SK-N-SH treated with all-trans-retinoic acid at 6 μM for 48 hours (cell line): ENCODE measurements around the gene ATP6V0B.

Experiments
- ARNTL ChIP-seq: fragments of 450-650 bp; formaldehyde crosslinking; IDR thresholded peaks from 2 replicates; pipeline ENCODE4 v1.5.0; 2020; ENCODE audit warnings: low read depth, mild to moderate bottlenecking, moderate library complexity, borderline replicate concordance
- GLIS3 ChIP-seq: fragments of 250-450 bp; sonication (Bioruptor Pico); IDR thresholded peaks from 2 replicates; pipeline ENCODE4 v1.5.0; 2020; ENCODE audit warnings: mild to moderate bottlenecking, moderate library complexity
- ISL1 ChIP-seq: fragments of 250-450 bp; sonication (Bioruptor Pico); IDR thresholded peaks from 2 replicates; pipeline ENCODE4 v2.1.2; 2022; ENCODE audit warnings: mild to moderate bottlenecking, moderate library complexity
- PATZ1 ChIP-seq: fragments of 250-450 bp; sonication (Bioruptor Pico); IDR thresholded peaks from 2 replicates; pipeline ENCODE4 v1.8.0; 2020; ENCODE audit warnings: mild to moderate bottlenecking, moderate library complexity, borderline replicate concordance
- PPARA ChIP-seq: fragments of 250-450 bp; sonication (Bioruptor Pico); IDR thresholded peaks from 2 replicates; pipeline ENCODE4 v1.5.0; 2020; ENCODE audit warnings: mild to moderate bottlenecking, borderline replicate concordance
- RARB ChIP-seq: fragments of 250-450 bp; sonication (Bioruptor Pico); IDR thresholded peaks from 2 replicates; pipeline ENCODE4 v1.8.0; 2021; ENCODE audit warnings: mild to moderate bottlenecking, moderate library complexity
- SNAI2 ChIP-seq: fragments of 250-450 bp; sonication (Bioruptor Pico); IDR thresholded peaks from 2 replicates; pipeline ENCODE4 v1.5.0; 2020; ENCODE audit warnings: mild to moderate bottlenecking, moderate library complexity
- TCF4 ChIP-seq: fragments of 250-450 bp; sonication (Bioruptor Pico); IDR thresholded peaks from 2 replicates; pipeline ENCODE4 v1.8.0; 2021; ENCODE audit warnings: mild to moderate bottlenecking, moderate library complexity, borderline replicate concordance
- ZFP30 ChIP-seq: fragments of 450-650 bp; formaldehyde crosslinking; IDR thresholded peaks from 2 replicates; pipeline ENCODE4 v1.5.0; 2022; ENCODE audit warnings: mild to moderate bottlenecking, moderate library complexity
- ZNF70 ChIP-seq: fragments of 450-650 bp; formaldehyde crosslinking; IDR thresholded peaks from 2 replicates; pipeline ENCODE4 v1.5.0; 2020; ENCODE audit warnings: mild to moderate bottlenecking, moderate library complexity
- ZNF8 ChIP-seq: fragments of 450-650 bp; formaldehyde crosslinking; IDR thresholded peaks from 2 replicates; pipeline ENCODE4 v1.5.0; 2020; ENCODE audit warnings: mild to moderate bottlenecking, moderate library complexity
- TF ChIP-seq, protein P1 (sequence below): fragments of 250-450 bp; sonication (Bioruptor Pico); IDR thresholded peaks from 2 replicates; pipeline ENCODE4 v1.5.1; 2021; ENCODE audit warnings: mild to moderate bottlenecking, moderate library complexity
- TF ChIP-seq, protein P2 (sequence below): fragments of 250-450 bp; sonication (Bioruptor Pico); IDR thresholded peaks from 2 replicates; pipeline ENCODE4 v1.5.1; 2020; ENCODE audit warnings: low read depth, mild to moderate bottlenecking, moderate library complexity
- TF ChIP-seq, protein P3 (sequence below): fragments of 250-450 bp; sonication (Bioruptor Pico); IDR thresholded peaks from 2 replicates; pipeline ENCODE4 v1.5.0; 2020; ENCODE audit warnings: mild to moderate bottlenecking, moderate library complexity

DNA sequence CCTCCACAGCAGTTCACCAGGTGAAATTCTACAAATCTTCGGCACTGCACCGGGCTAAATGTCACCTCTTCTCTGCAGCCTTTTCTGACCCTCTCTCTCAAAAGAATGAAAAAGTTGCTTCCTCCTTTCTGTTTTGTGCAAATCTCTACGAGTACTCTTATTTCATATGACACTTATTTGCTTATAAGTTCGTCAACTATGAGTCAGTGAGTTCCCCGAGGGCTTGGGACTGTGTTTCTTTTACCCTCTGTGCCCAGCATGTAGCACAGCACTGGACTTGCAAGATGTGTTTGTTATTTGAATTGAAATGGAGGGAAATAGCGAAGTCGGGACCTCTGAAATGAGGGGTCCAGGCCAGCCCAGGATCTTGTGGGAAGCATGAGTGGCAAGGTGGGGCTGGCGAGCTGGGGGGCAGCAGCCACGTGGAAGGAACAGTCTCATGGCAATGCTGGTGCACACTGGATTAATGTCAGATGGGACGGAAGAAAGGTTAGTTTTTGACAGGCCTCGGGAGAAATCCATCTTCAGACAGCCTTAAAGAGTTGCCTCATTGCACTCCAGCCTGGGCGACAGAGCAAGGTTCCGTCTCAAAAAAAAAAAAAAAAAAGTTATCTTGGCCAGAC lies 50.3 kb downstream of the ATP6V0B start:
- TF ChIP-seq RARB (no peak), GLIS3 (CRISPR knock-in tag) (no peak), ZFP30 (no peak), ZNF70 (CRISPR knock-in tag) (no peak), ISL1 (CRISPR knock-in tag) (no peak), SNAI2 (CRISPR knock-in tag) (no peak), PATZ1 (CRISPR knock-in tag) (no peak), PPARA (CRISPR knock-in tag) (no peak), TCF4 (CRISPR knock-in tag) (no peak), ARNTL (CRISPR knock-in tag) (no peak), ZNF8 (no peak)
- TF ChIP-seq, protein P1, sequence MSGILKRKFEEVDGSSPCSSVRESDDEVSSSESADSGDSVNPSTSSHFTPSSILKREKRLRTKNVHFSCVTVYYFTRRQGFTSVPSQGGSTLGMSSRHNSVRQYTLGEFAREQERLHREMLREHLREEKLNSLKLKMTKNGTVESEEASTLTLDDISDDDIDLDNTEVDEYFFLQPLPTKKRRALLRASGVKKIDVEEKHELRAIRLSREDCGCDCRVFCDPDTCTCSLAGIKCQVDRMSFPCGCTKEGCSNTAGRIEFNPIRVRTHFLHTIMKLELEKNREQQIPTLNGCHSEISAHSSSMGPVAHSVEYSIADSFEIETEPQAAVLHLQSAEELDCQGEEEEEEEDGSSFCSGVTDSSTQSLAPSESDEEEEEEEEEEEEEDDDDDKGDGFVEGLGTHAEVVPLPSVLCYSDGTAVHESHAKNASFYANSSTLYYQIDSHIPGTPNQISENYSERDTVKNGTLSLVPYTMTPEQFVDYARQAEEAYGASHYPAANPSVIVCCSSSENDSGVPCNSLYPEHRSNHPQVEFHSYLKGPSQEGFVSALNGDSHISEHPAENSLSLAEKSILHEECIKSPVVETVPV (CRISPR knock-in tag), result no peak
- TF ChIP-seq, protein P2, sequence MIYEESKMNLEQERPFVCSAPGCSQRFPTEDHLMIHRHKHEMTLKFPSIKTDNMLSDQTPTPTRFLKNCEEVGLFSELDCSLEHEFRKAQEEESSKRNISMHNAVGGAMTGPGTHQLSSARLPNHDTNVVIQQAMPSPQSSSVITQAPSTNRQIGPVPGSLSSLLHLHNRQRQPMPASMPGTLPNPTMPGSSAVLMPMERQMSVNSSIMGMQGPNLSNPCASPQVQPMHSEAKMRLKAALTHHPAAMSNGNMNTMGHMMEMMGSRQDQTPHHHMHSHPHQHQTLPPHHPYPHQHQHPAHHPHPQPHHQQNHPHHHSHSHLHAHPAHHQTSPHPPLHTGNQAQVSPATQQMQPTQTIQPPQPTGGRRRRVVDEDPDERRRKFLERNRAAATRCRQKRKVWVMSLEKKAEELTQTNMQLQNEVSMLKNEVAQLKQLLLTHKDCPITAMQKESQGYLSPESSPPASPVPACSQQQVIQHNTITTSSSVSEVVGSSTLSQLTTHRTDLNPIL (CRISPR knock-in tag), result no peak
- TF ChIP-seq, protein P3, sequence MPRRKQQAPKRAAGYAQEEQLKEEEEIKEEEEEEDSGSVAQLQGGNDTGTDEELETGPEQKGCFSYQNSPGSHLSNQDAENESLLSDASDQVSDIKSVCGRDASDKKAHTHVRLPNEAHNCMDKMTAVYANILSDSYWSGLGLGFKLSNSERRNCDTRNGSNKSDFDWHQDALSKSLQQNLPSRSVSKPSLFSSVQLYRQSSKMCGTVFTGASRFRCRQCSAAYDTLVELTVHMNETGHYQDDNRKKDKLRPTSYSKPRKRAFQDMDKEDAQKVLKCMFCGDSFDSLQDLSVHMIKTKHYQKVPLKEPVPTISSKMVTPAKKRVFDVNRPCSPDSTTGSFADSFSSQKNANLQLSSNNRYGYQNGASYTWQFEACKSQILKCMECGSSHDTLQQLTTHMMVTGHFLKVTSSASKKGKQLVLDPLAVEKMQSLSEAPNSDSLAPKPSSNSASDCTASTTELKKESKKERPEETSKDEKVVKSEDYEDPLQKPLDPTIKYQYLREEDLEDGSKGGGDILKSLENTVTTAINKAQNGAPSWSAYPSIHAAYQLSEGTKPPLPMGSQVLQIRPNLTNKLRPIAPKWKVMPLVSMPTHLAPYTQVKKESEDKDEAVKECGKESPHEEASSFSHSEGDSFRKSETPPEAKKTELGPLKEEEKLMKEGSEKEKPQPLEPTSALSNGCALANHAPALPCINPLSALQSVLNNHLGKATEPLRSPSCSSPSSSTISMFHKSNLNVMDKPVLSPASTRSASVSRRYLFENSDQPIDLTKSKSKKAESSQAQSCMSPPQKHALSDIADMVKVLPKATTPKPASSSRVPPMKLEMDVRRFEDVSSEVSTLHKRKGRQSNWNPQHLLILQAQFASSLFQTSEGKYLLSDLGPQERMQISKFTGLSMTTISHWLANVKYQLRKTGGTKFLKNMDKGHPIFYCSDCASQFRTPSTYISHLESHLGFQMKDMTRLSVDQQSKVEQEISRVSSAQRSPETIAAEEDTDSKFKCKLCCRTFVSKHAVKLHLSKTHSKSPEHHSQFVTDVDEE, result no peak
